Measurements from ENCODE around the gene HOXD11.

HOXD11 gene

GRCh38 chr2:176151442-176152287 is 44.6 kb downstream of the HOXD11 start, which contains the start of gene HOXD4:
HOXD4 (plus strand) TSS chr2:176151550; CDS start chr2:176151634, 84 bp downstream.
- DNase-seq: peak in 1 of 2 experiments; percentile 59

GRCh38 chr2:176152350-176153181 is 45.5 kb downstream of the HOXD11 start:
- DNase-seq: peak in 1 of 2 experiments; percentile 65

GRCh38 chr2:176154576-176155252 is 47.6 kb downstream of the HOXD11 start:
- DNase-seq: no peak

GRCh38 chr2:176155356-176156044 is 48.4 kb downstream of the HOXD11 start:
- DNase-seq: peak in 1 of 2 experiments; percentile 21

- peak in 1 of 2 experiments; percentile 33 for DNase-seq
Measured at GRCh38 chr2:176156301-176156806, 49.3 kb downstream of the HOXD11 start.

- DNase-seq: peak in 1 of 2 experiments; percentile 42
Measured at GRCh38 chr2:176156807-176157498, 49.9 kb downstream of the HOXD11 start, which contains the start of gene HOXD3. HOXD3 (plus strand) TSS chr2:176157307; CDS start chr2:176169115, 11,808 bp downstream.

- peak; percentile 82 to 88 for DNase-seq
Measured at GRCh38 chr2:176157499-176158185, 50.6 kb downstream of the HOXD11 start.

- DNase-seq: peak; percentile 74 to 77
Measured at GRCh38 chr2:176158186-176158591, 51.1 kb downstream of the HOXD11 start.

- peak; percentile 38 to 67 for DNase-seq
Measured at GRCh38 chr2:176158855-176159662, 52.0 kb downstream of the HOXD11 start.

Data from NCI-H2081 (cell line).